ENCODE measurements around the gene EXOSC3.
"Not testable (repeated sequence)": the region's sequence is repeated elsewhere in the genome, so short reads cannot be mapped to it uniquely, and the experiment has no call there.

DNA sequence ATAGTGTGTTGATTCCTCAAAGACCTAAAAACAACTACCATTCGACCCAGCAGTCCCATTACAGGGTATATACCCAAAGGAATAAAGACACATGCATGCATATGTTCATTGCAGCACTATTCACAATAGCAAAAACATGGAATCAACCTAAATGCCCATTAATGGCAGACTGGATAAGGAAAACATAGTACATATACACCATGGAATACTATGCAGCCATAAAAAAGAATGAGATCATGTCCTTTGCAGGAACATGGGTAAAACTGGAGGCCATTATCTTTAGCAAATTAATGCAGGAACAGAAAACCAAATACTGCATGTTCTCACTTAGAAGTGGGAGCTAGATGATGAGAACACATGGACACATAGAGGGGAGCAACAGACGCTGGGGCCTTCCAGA, 40.3 kb upstream of the EXOSC3 start:
- TF ChIP-seq POLR2AphosphoS5 (IDR thresholded peaks at IDR 0.05; ENCODE audit: insufficient read depth, low read depth, low read length); EZH2 (IDR thresholded peaks at IDR 0.05; ENCODE audit: borderline replicate concordance, low read depth, low read length, severe bottlenecking); POLR2A (IDR thresholded peaks at IDR 0.05; ENCODE audit: low read depth, low read length): not testable (repeated sequence)
